Right lobe of liver (tissue), 6 donors: ENCODE data around the gene STK4. TPM values are rescaled to one million over a fixed set of nuclear protein-coding genes. Genes with fewer than 3 reads are reported as not detected.

ENCODE experiments used
- ATAC-seq, 4 donors: fragments of 200-7000 bp; cut with Tn5 transposase; one replicate each; pipeline ENCODE4 v1.9.1; 2020; ENCODE audit warnings: mild to moderate bottlenecking in 4 of 4, moderate library complexity in 4 of 4
- DNase-seq, 3 donors: peaks; one replicate each; pipeline ENCODE4 v3.0.0-alpha.2; 2020
- H3K27ac ChIP-seq, 3 donors: fragments of 200-600 bp; one replicate each; pipeline ENCODE4 v1.8.0; 2022
- H3K27me3 ChIP-seq, 2 donors: fragments of 200-600 bp; one replicate each; pipeline ENCODE4 v1.8.0; 2022
- H3K36me3 ChIP-seq, 4 donors: fragments of 200-600 bp; sonication (generic) in 1 of 4; one replicate each; pipeline versions ENCODE4 v1.5.1 to v1.8.0; 2017 to 2022; ENCODE audit warnings: control low read depth in 1 of 4
- H3K4me1 ChIP-seq, 4 donors: fragments of 200-600 bp; sonication (generic) in 1 of 4; one replicate each; pipeline versions ENCODE4 v1.5.1 to v1.8.0; 2017 to 2022; ENCODE audit warnings: control low read depth in 1 of 4
- H3K4me3 ChIP-seq, 3 donors: fragments of 200-600 bp; one replicate each; pipeline ENCODE4 v1.8.0; 2022
- H3K9me3 ChIP-seq, 4 donors: fragments of 200-600 bp; sonication (generic) in 1 of 4; one replicate each; pipeline versions ENCODE4 v1.5.1 to v1.8.0; 2017 to 2022; ENCODE audit warnings: control low read depth in 1 of 4
- POLR2A ChIP-seq: fragments of 450-650 bp; IDR thresholded peaks from one replicate; pipeline ENCODE4 v1.6.1; 2017; ENCODE audit warnings: antibody characterized with exemption, mild to moderate bottlenecking
- WGBS: methylation state at CpG from one replicate; pipeline ENCODE4 v1.1.6; 2018; ENCODE audit warnings: low coverage, low lambda C conversion rate; ENCODE audit not compliant: insufficient coverage; ENCODE audit errors: missing lambda C conversion rate; 5-methylcytosine and 5-hydroxymethylcytosine counted together
- intact Hi-C, 2 donors: fragments of 100-400 bp; cut with DNase I; formaldehyde crosslinking; loops; one replicate each; pipeline versions ENCODE4 v1.11.2 to v1.14.1; 2022
- total RNA-seq, 6 experiments: library from RNA; depleted of rRNA in 2 of 6; stranded (reverse); fragments of >200 nt in 2 of 6; fragmentation: NEBNext Ultra II Directional in 3 of 6; extraction: Animal tissue kit (Norgen Biotek cat#: 25700) in 3 of 6; gene quantifications; one replicate each; pipeline versions ENCODE4 v1.1.0 to v1.2.4, GENCODE V29; 2016 to 2023
- TF ChIP-seq, protein P1 (sequence below), 4 donors: fragments of 200-600 bp in 3 of 4; fragments of 450-650 bp in 1 of 4; IDR thresholded peaks; one replicate each; pipeline versions ENCODE4 v1.5.1 to v1.8.0; 2016 to 2022; ENCODE audit warnings: antibody characterized with exemption in 4 of 4, mild to moderate bottlenecking in 2 of 4
- donor health status: DM: no; HTN: yes; CAD: no.
- donor health status: DM: no; HTN: no; CAD: no.
- donor health status: DM: no; HTN: no; CAD: no.
- donor health status: DM: no; HTN: yes; CAD: no.
- donor health status: DM: no; HTN: yes; CAD: no.

Gene STK4
- total RNA-seq, 6 experiments from 2014 or later = 9.7 to 17.5 (median 13.4) TPM

DNA sequence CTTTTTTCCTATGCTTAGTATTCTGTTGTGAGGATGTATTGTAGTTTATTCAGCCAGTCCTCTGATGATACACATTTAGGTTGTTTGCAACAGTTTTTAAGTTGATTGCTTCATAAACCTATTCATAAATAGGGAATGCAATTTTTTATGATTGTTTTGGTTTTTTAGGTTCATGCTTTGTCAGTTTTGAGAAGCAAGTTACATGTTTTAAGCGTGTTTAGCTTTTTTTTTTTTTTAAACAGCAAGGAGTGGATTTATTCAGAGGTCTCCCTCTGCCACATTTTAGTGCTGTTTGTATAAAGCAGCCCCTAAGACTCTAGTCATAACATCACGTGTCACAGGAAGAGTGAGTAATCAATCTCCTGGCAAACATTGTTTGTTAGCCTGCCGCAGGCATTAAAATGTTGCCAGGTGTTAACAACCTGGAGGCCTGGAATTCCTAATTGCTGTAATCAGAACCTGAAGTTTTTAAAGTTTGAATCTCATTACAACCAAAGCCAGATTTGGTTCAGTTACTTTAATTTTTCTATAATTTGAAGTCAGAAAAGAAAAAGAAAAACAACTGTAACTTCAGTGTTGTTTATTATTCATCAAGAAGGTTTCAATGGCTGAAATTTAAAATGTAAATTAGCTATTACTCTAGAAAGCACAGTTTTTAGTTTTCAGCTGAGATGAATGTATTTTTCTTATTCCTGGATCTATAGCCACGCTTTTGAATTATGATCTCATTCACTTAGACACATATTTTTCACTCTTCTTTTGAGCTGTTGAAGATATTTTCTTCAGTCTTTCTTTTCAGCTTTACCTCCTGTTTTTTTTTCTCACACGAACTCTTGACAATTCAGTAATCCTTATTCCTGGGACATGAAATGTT is 75.4 kb downstream of the STK4 start:
- 40% methylated on average over 5 of the region's 5 CpGs for whole genome bisulfite sequencing
- H3K4me1 ChIP-seq = no peaks in the 10 kb centered on the region
- no peaks in the 10 kb centered on the region for H3K9me3 ChIP-seq
- H3K27me3 ChIP-seq = no peaks in the 10 kb centered on the region
- no peak for TF ChIP-seq POLR2A
- TF ChIP-seq, protein P1, sequence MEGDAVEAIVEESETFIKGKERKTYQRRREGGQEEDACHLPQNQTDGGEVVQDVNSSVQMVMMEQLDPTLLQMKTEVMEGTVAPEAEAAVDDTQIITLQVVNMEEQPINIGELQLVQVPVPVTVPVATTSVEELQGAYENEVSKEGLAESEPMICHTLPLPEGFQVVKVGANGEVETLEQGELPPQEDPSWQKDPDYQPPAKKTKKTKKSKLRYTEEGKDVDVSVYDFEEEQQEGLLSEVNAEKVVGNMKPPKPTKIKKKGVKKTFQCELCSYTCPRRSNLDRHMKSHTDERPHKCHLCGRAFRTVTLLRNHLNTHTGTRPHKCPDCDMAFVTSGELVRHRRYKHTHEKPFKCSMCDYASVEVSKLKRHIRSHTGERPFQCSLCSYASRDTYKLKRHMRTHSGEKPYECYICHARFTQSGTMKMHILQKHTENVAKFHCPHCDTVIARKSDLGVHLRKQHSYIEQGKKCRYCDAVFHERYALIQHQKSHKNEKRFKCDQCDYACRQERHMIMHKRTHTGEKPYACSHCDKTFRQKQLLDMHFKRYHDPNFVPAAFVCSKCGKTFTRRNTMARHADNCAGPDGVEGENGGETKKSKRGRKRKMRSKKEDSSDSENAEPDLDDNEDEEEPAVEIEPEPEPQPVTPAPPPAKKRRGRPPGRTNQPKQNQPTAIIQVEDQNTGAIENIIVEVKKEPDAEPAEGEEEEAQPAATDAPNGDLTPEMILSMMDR (IDR thresholded peaks at IDR 0.05) = no peak
- intact Hi-C loops = loop anchor here (10.0 kb wide), 1 partner anchor 53 kb away; no protein-coding TSS in a partner anchor
- H3K27ac ChIP-seq = no peak overlapping the region
- H3K4me3 ChIP-seq = no peak overlapping the region
- DNase-seq (no peak), ATAC-seq (peak in 2 of 4 donors; percentile 53 to 76)
- H3K36me3 ChIP-seq = no peaks in the 10 kb centered on the region

DNA sequence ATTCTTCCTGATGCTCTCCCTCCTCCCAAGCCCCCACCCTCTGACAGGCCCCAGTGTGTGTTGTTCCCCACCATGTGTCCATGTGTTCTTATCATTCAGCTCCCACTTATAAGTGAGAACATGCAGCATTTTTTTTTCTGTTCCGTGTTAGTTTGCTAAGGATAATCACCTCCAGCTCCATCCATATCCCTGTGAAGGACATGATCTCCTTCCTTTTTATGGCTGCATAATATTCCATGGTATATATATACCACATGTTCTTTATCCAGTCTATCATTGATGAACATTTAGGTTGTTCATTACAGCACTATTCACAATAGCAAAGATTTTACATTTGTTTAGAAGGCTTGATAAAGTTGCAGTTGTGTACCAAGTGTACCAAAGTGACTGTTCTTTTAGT is 76.7 kb downstream of the STK4 start:
- 89% methylated on average over 1 of the region's 1 CpG for WGBS
- DNase-seq (no peak), ATAC-seq (no peak)
- no peaks in the 10 kb centered on the region for H3K4me1 ChIP-seq
- intact Hi-C loops = loop anchor here (10.0 kb wide), 1 partner anchor 52 kb away; no protein-coding TSS in a partner anchor
- H3K9me3 ChIP-seq = no peaks in the 10 kb centered on the region
- H3K27ac ChIP-seq = no peak overlapping the region
- H3K4me3 ChIP-seq = no peak overlapping the region
- no peaks in the 10 kb centered on the region for H3K27me3 ChIP-seq
- H3K36me3 ChIP-seq = no peaks in the 10 kb centered on the region
- no peak for TF ChIP-seq POLR2A
- TF ChIP-seq, protein P1 (IDR thresholded peaks at IDR 0.05) = no peak

DNA sequence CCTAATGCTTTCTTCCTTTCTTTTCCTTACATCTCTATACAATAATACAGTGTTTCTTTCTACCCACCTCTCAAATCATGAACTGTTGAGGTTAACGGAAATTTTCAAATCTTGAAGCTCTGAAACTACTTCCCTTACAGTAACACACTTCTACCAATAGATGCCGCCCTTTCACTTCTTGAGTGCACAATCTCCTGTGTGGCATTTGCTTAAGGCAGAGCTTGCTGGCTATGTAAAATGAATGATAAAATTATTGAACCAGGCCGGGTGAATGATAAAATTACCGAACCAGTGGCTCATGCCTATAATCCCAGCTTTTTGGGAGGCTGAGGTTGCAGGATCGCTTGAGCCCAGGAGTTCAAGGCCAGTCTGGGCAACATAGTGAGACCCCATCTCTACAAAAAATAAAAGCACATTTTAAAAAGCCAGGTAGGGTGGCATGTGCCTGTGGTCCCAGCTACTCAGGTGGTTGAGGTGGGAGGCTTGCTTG is 77.8 kb downstream of the STK4 start:
- 11% methylated on average over 5 of the region's 5 CpGs for WGBS
- DNase-seq = no peak

DNA sequence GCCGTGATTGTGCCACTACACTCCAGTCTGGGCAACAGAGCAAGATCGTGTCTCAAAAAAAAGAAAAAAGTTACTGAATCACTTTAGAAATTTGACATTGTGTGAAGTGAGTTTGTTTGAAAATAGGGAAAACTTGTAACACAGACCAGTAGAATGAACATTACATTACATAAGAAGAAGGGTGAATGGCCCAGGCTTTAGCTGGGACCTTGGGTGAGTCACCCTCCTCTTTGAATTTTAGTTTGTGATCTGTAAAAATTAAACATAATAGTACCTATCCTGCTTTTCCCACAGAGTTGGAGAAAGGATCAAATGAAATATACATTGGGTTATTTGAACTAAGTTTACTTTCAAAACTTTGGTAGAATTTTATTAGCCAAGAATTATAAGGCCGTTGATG is 78.3 kb downstream of the STK4 start:
- intact Hi-C loops = loop anchor here (10.0 kb wide), 1 partner anchor 50 kb away; no protein-coding TSS in a partner anchor
- WGBS = 91% methylated on average over 3 of the region's 3 CpGs
- no peaks in the 10 kb centered on the region for H3K27me3 ChIP-seq
- no peaks in the 10 kb centered on the region for H3K9me3 ChIP-seq
- no peak for DNase-seq
- H3K27ac ChIP-seq = no peak overlapping the region
- TF ChIP-seq POLR2A = no peak
- TF ChIP-seq, protein P1 (IDR thresholded peaks at IDR 0.05) = no peak
- peak in 1 of 4 donors; percentile 41 for ATAC-seq
- no peaks in the 10 kb centered on the region for H3K36me3 ChIP-seq
- H3K4me3 ChIP-seq = no peak overlapping the region
- no peaks in the 10 kb centered on the region for H3K4me1 ChIP-seq

More for the DNA sequence above, 77.8 kb downstream of the STK4 start:
- Histone ChIP-seq H3K36me3 (no peaks in the 10 kb centered on the region), H3K27me3 (no peaks in the 10 kb centered on the region), H3K4me1 (no peaks in the 10 kb centered on the region), H3K4me3 (no peak overlapping the region), H3K27ac (no peak overlapping the region), H3K9me3 (no peaks in the 10 kb centered on the region)
- peak; percentile 87 to 94 (median 90) for ATAC-seq
- TF ChIP-seq, protein P1 (IDR thresholded peaks at IDR 0.05) = peak; percentile 80 to 88 (median 88)
- no peak for TF ChIP-seq POLR2A
- intact Hi-C loops = loop anchor here (10.0 kb wide), 1 partner anchor 51 kb away; no protein-coding TSS in a partner anchor
